SK-N-MC (cell line): Measurements from ENCODE around the gene PLCB3.
A peak's percentile ranks its signal among the peaks of the same experiment; 100 is the strongest.

Source experiments
- DNase-seq: peaks from one replicate; pipeline ENCODE4 v3.0.0-alpha.2; 2011; ENCODE audit warnings: low read depth, low spot score
- H3K27ac ChIP-seq: fragments of 200-600 bp; sonication (generic); 2 replicates; pipeline ENCODE4 v1.5.1; 2016; ENCODE audit warnings: mixed run types
- H3K36me3 ChIP-seq: fragments of 200-600 bp; sonication (generic); 2 replicates; pipeline ENCODE4 v1.6.1; 2017; ENCODE audit warnings: antibody characterized with exemption, low read length, mixed read lengths; ENCODE audit not compliant: insufficient read depth
- H3K4me3 ChIP-seq: fragments of 200-600 bp; sonication (generic); 2 replicates; pipeline ENCODE4 v1.5.1; 2016
- H3K9ac ChIP-seq: fragments of 200-600 bp; sonication (generic); 2 replicates; pipeline ENCODE4 v1.8.0; 2017; ENCODE audit warnings: mixed run types, mixed read lengths; ENCODE audit not compliant: insufficient read length
- H3K9me3 ChIP-seq: fragments of 200-600 bp; sonication (generic); 2 replicates; pipeline ENCODE4 v1.6.1; 2017; ENCODE audit warnings: low read depth, mild to moderate bottlenecking, antibody characterized with exemption, low read length, moderate library complexity, mixed read lengths
- EZH2 ChIP-seq: fragments of 200-600 bp; sonication (generic); IDR thresholded peaks from one replicate; pipeline ENCODE4 v1.6.1; 2017; ENCODE audit warnings: antibody characterized with exemption
- FOXP2 ChIP-seq: optimal IDR thresholded peaks from 2 replicates; pipeline ENCODE3; 2011; ENCODE audit warnings: mild to moderate bottlenecking, moderate library complexity; ENCODE audit not compliant: insufficient read depth; ENCODE audit errors: extremely low read length, control extremely low read depth
- POLR2AphosphoS5 ChIP-seq: IDR thresholded peaks from 2 replicates; pipeline ENCODE4 v1.6.1; 2012; ENCODE audit warnings: mild to moderate bottlenecking, low read depth, low read length, borderline replicate concordance

The PLCB3 gene

DNA sequence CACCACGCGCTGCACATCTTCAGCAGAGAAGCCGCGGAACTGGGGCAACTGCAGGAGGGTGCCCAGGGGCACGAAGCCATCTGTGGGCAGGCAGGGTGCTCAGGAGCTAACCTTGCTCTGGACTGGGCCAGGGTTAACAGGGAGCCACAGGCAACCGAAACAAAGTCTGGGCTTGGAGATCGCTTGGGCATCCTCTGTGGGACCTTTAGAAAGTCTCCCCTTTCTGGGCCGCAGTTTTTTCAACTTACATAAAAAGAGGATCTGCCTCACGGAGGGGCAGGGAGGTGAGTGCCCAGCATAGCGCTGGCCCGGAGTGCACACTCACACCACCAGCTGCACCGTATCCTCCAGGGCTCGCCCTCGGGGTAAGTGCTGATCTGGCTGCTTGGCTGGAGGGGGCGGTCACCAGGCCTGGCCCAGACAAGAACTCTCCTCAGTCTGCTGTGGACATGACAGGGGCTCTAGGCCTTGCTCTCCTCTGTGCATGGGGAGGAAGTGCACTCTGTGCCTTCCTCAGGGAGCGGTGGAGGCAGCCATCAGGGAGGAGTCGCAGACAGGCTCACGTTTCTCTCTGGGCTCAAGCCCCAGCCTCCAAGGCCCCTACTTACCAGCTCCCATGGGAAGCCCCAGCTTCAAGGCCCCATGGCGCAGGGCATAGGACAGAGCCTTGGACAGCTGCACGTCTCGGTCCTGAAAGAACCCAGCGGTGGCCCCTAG lies 26.3 kb upstream of the PLCB3 start:
- TF ChIP-seq EZH2: no peak
- TF ChIP-seq POLR2AphosphoS5: no peak
- TF ChIP-seq FOXP2: no peak
- DNase-seq: no peak
- no peaks in the 10 kb centered on the region; the same call in 1 of the 2 replicates for H3K36me3 ChIP-seq

DNA sequence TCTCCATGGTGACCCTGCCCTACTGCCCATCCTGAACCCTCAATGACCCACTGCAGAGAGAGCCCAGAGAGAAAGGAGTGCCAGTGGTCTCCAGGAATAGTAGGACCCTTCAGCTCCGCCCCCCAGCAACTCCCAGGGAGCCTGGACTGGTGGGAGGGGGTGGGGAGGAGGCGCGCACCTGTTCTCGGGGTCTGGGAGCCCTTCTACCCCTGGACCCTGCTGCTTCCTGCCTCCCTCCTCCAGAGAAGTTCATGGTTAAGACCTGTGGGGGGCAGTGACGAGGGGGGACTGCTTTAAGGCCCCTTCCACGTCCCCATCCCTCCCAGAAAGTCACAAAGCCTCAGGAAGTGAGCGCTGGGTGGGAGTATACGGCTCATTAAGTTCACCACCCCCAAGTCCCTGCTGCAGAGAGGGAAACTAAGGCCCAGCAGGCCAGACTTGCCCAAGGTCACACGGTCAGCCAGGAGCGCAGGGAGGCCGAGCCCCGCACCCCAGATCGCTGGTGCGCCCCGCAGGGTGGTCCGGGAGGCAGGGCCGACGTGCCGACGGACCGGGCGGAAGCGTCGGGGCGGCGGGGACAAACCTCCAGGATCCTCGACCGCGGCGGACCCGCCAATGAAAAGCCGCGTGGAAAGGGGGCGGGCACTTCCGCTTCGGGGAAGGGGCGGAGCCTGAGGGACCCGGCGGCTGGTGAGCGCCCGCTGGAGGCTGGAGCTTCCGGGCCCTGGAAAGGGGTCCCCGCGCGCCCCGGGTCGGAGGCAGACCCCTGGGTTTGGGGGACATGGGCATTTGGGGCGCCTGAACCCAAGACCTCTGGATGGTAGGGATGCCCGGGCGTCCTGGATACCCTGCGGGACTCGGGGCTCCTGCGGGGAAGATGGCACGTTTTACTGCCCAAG lies 25.5 kb upstream of the PLCB3 start, which contains the start of the genes NUDT22 and TRPT1:
TSS of gene NUDT22 (plus strand) at position 667 of the 899 bp plus-strand sequence. CDS start 379 bp downstream, outside the sequence.
TSS of gene TRPT1 (minus strand) at position 579 of the 899 bp plus-strand sequence. CDS start at position 253, 326 bp downstream.
- TF ChIP-seq EZH2: no peak
- TF ChIP-seq POLR2AphosphoS5: peak; percentile 90
- peak; percentile 35 for TF ChIP-seq FOXP2
- no peak for DNase-seq
- Histone ChIP-seq H3K27ac (peak within 1 kb of the TSS; percentile 64), H3K9me3 (no peaks in the 10 kb centered on the region), H3K9ac (peak within 1 kb of the TSS; percentile 88), H3K36me3 (no peaks in the 10 kb centered on the region), H3K4me3 (peak within 1 kb of the TSS; percentile 99)

More for the DNA sequence above, 26.3 kb upstream of the PLCB3 start:
- no peaks in the 10 kb centered on the region for H3K9me3 ChIP-seq
- H3K4me3 ChIP-seq: peak overlapping the region; percentile 99
- 0 out of 2 replicates have a peak overlapping the region, but pooled peaks have one; percentile 64 for H3K27ac ChIP-seq
- H3K9ac ChIP-seq: peak overlapping the region; percentile 88

DNA sequence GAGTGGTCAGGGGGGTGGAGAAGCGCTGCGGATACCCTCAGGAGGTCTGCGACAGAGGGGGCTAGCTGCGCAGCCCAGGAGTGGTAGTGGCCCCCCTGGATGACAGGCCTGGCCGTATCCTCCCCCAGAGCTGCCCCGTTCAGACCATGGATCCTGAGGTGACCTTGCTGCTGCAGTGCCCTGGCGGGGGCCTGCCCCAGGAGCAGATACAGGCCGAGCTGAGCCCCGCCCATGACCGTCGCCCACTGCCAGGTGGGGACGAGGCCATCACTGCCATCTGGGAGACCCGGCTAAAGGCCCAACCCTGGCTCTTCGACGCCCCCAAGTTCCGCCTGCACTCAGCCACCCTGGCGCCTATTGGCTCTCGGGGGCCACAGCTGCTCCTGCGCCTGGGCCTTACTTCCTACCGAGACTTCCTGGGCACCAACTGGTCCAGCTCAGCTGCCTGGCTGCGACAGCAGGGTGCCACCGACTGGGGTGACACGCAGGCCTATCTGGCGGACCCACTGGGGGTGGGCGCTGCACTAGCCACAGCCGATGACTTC lies 24.8 kb upstream of the PLCB3 start:
- H3K4me3 ChIP-seq: peak overlapping the region; percentile 99
- H3K27ac ChIP-seq: no peak overlapping the region
- H3K9ac ChIP-seq: peak overlapping the region; percentile 88
- H3K36me3 ChIP-seq: no peaks in the 10 kb centered on the region
- no peak for TF ChIP-seq EZH2
- no peak for TF ChIP-seq FOXP2
- TF ChIP-seq POLR2AphosphoS5: no peak
- DNase-seq: no peak
- no peaks in the 10 kb centered on the region for H3K9me3 ChIP-seq

DNA sequence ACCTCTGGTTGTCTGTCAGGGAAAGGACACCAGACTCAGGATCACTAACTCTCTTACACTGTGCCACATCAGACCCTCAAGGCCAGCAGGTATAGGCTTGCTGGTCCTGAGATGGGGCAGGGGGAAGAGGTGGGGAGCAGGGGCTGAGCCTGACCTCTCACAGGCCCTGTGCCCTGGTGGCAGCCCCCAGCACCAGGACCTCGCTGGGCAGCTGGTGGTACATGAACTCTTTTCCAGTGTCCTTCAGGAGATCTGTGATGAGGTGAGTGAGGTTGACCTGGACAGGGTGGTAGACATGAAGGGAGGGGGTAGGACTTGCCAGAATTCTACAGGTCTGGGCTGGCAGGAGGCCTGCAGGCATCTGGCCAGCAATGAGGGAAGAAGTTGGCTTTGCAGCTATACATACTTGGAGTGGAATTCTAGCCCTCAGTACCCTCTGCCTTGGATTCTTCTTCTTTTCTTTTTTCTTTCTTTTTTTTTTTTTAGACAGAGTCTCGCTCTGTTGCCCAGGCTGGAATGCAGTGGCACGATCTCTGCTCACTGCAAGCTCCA lies 23.8 kb upstream of the PLCB3 start:
- Histone ChIP-seq H3K9me3 (no peaks in the 10 kb centered on the region), H3K27ac (no peak overlapping the region), H3K36me3 (no peaks in the 10 kb centered on the region), H3K4me3 (peak overlapping the region; percentile 99), H3K9ac (peak overlapping the region; percentile 88)
- no peak for DNase-seq
- TF ChIP-seq EZH2 (no peak), POLR2AphosphoS5 (no peak)

DNA sequence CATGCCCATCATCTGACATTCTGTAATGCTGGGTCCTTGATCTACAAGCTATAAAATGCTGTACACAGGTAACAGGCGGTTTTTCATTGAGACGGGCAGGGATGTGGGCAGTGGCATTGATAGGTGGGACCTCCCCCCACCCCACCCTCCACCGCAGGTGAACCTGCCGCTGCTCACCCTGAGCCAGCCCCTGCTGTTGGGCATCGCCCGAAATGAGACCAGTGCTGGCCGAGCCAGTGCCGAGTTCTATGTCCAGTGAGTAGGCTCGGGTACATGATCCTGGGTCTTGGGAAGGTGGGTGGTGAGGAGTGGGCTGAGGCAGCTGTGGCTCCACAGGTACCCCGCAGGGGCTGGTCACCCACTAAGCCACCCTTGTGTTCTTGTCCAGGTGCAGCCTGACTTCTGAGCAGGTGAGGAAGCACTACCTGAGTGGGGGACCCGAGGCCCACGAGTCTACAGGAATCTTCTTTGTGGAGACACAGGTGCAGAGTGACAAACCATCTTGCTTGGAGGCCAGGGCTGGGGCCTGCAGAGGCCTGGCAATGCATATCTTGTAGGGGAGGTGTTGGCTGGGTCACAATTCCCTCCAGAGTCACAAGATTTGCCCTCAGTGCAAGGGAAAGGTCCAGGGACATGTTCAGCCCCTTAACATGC lies 22.1 kb upstream of the PLCB3 start:
- Histone ChIP-seq H3K9me3 (no peaks in the 10 kb centered on the region), H3K27ac (no peak overlapping the region), H3K4me3 (no peak overlapping the region), H3K36me3 (no peaks in the 10 kb centered on the region), H3K9ac (no peak overlapping the region)
- no peak for TF ChIP-seq EZH2
- TF ChIP-seq POLR2AphosphoS5: no peak
- no peak for TF ChIP-seq FOXP2
- DNase-seq: no peak

DNA sequence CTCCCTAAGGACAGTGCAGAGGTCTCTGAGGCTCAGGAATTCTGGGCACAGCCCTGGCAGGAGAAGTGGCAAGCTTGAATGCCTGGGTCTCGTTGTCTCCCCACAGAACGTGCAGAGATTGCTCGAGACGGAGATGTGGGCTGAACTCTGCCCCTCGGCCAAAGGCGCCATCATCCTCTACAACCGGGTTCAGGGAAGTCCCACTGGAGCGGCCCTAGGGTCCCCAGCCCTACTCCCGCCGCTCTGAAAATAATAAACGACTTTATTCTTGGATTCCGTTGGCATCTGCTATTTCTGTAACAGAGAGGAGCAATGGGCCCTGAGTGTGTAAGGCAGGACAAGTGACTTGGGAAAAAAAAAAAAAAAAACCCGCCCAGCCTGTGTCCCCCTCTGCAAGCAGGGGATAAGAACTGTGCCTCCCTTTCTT lies 21.6 kb upstream of the PLCB3 start:
- no peak for DNase-seq
- Histone ChIP-seq H3K27ac (peak overlapping the region; percentile 50; the same call in 1 of the 2 replicates), H3K9ac (peak overlapping the region; percentile 71), H3K36me3 (no peaks in the 10 kb centered on the region), H3K9me3 (no peaks in the 10 kb centered on the region), H3K4me3 (peak overlapping the region; percentile 94)
- TF ChIP-seq EZH2 (no peak), POLR2AphosphoS5 (no peak), FOXP2 (no peak)

DNA sequence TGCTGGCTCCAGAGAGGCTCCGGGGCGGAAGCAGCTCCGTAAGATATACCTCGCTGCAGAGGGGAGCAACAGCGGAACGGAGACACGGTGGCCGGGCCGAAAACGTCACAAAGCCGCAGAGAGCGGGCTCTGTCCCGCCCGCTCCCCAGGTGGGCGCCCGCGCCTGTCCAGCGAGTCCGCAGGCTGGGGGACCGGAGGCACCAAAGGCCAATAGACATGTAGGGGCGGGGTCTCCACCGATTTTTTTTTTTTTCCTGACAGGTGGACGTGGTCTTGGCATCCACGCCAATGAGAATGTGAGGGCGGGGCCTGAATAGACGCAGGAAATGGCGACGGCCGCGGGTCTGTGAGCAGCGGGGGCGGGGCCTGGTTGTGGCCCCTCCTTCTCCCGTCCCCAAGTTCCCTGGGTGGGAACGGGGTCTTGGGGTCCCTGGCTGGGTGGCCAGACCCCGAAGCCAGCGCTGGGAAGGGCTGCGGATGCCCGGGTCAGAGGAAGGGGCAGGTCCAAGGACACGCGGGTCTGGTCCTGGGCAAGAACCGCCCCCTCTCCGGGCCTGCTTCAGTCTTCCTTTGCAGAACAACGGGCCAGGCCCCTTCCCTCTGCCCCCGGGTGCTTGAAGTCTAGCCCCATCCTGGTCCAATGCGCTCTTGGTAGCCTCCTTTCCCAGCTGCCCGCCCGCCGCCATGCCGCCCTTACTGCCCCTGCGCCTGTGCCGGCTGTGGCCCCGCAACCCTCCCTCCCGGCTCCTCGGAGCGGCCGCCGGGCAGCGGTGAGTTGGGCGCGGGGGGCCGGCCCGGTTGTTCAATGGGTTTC lies 21.0 kb upstream of the PLCB3 start, which contains the start of gene DNAJC4:
TSS of gene DNAJC4 (plus strand) at position 378 of the 814 bp plus-strand sequence. CDS start at position 685, 307 bp downstream.
- DNase-seq: peak; percentile 47
- H3K27ac ChIP-seq: peak within 1 kb of the TSS; percentile 50; the same call in 1 of the 2 replicates
- peak within 1 kb of the TSS; percentile 71 for H3K9ac ChIP-seq
- TF ChIP-seq EZH2 (no peak), FOXP2 (no peak), POLR2AphosphoS5 (peak; percentile 78)
- H3K9me3 ChIP-seq: no peaks in the 10 kb centered on the region
- peak within 1 kb of the TSS; percentile 94 for H3K4me3 ChIP-seq
- no peaks in the 10 kb centered on the region for H3K36me3 ChIP-seq
